Right atrium auricular region (tissue), 2 donors: ENCODE measurements around the gene BTLA. TPM values are rescaled to one million over a fixed set of nuclear protein-coding genes. Genes with fewer than 3 reads are reported as not detected.
"Not testable (repeated sequence)": the region's sequence is repeated elsewhere in the genome, so short reads cannot be mapped to it uniquely, and the experiment has no call there.

Source experiments
- DNase-seq: peaks from one replicate; pipeline ENCODE4 v3.0.0-alpha.2; 2019; ENCODE audit warnings: low spot score
- H3K27ac ChIP-seq, 2 donors: fragments of 200-600 bp; sonication (generic); 1 replicate in 1 of 2; 2 replicates in 1 of 2; pipeline ENCODE4 v1.5.1; 2016 to 2019
- H3K27me3 ChIP-seq, 2 donors: fragments of 200-600 bp; sonication (generic); one replicate each; pipeline versions ENCODE4 v1.5.1 to v1.6.0; 2017 to 2019
- H3K36me3 ChIP-seq: fragments of 200-600 bp; sonication (generic); one replicate; pipeline ENCODE4 v1.5.1; 2016
- H3K4me1 ChIP-seq, 2 donors: fragments of 200-600 bp; sonication (generic); one replicate each; pipeline versions ENCODE4 v1.5.1 to v1.6.0; 2017 to 2019
- H3K4me3 ChIP-seq, 2 donors: fragments of 200-600 bp; sonication (generic); 1 replicate in 1 of 2; 2 replicates in 1 of 2; pipeline ENCODE4 v1.5.1; 2017 to 2019; ENCODE audit warnings: mild to moderate bottlenecking in 1 of 2, moderate library complexity in 1 of 2
- H3K9me3 ChIP-seq, 2 donors: fragments of 200-600 bp; sonication (generic); one replicate each; pipeline ENCODE4 v1.5.1; 2019
- total RNA-seq, 2 donors: library from RNA; depleted of rRNA; stranded (reverse); fragments of >200 nt; gene quantifications; one replicate each; pipeline ENCODE4 v1.1.0, GENCODE V29; 2016
- TF ChIP-seq, protein P1 (sequence below), 2 donors: fragments of 200-600 bp; sonication (generic); IDR thresholded peaks; one replicate each; pipeline ENCODE4 v1.5.1; 2019; ENCODE audit warnings: antibody characterized with exemption in 2 of 2

The BTLA gene
- total RNA-seq, 2 donors from 2014 or later = not detected

DNA sequence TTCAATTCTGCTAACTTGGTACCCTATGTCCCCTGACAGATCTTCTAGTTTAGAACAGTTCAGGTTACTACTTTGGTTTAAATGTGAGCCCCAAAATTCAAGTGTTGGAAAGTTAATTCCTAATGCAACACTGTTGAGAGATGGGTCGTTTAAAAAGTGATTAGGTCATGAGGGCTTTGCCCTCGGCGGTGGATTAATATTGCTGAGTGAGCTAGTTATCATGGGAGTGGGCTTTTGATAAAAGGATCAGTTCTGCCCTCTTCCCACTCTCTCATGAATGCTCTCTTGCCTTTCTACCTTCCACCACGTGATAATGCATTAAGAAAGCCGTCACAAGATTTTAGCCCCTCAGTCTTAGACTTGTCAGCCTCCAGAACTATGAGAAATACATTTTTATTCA lies 72.1 kb downstream of the BTLA start:
- no peak for DNase-seq
- H3K9me3 ChIP-seq = no peaks in the 10 kb centered on the region
- no peaks in the 10 kb centered on the region for H3K36me3 ChIP-seq
- H3K27me3 ChIP-seq = no peaks in the 10 kb centered on the region
- no peak overlapping the region for H3K27ac ChIP-seq
- no peaks in the 10 kb centered on the region for H3K4me1 ChIP-seq
- TF ChIP-seq, protein P1, sequence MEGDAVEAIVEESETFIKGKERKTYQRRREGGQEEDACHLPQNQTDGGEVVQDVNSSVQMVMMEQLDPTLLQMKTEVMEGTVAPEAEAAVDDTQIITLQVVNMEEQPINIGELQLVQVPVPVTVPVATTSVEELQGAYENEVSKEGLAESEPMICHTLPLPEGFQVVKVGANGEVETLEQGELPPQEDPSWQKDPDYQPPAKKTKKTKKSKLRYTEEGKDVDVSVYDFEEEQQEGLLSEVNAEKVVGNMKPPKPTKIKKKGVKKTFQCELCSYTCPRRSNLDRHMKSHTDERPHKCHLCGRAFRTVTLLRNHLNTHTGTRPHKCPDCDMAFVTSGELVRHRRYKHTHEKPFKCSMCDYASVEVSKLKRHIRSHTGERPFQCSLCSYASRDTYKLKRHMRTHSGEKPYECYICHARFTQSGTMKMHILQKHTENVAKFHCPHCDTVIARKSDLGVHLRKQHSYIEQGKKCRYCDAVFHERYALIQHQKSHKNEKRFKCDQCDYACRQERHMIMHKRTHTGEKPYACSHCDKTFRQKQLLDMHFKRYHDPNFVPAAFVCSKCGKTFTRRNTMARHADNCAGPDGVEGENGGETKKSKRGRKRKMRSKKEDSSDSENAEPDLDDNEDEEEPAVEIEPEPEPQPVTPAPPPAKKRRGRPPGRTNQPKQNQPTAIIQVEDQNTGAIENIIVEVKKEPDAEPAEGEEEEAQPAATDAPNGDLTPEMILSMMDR (IDR thresholded peaks at IDR 0.05) = no peak
- H3K4me3 ChIP-seq = no peak overlapping the region

DNA sequence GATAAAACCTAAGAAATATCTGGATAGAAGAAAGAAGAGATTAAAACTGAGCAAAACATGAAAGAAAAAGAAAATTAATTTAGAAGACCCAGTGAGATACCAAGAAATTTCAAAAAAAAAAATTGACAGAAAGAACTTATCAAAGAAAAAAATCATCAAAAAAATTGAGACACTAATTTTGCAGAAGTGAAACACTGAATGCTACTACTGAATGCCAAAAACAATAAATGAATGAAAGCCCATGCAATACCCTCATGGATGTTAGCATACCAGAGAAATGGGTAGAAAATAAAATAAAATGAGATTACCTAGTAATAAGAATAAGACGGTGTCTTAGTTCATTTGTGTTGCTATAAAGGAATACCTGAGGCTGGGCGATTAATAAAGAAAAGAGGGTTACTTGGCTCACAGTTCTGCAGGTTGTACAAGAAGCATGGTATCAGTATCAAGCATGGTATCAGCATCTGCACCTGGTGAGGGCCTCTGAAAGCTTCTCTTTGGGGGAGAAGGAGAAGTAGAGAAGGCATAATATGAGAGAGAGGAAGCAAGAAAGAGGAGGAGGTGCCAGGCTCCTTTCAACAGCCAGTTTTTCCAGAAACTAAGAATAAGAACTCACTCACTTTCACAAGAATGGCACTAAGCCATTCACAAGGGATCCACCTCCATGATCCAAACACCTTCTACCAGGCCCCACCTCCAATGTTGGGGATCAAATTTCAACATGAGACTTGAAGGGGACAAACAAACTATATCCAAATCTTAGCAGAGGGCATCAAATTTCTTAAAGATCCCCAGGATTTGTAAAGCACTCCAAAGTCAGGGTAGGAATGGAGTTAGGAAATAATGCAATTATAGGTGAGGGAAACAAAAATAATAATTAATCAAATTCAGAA lies 73.2 kb downstream of the BTLA start:
- no peak overlapping the region for H3K27ac ChIP-seq
- no peak overlapping the region for H3K4me3 ChIP-seq
- TF ChIP-seq, protein P1 (IDR thresholded peaks at IDR 0.05) = no peak
- H3K9me3 ChIP-seq = no peaks in the 10 kb centered on the region
- DNase-seq = no peak
- no peaks in the 10 kb centered on the region for H3K27me3 ChIP-seq
- no peaks in the 10 kb centered on the region for H3K36me3 ChIP-seq
- no peaks in the 10 kb centered on the region for H3K4me1 ChIP-seq

DNA sequence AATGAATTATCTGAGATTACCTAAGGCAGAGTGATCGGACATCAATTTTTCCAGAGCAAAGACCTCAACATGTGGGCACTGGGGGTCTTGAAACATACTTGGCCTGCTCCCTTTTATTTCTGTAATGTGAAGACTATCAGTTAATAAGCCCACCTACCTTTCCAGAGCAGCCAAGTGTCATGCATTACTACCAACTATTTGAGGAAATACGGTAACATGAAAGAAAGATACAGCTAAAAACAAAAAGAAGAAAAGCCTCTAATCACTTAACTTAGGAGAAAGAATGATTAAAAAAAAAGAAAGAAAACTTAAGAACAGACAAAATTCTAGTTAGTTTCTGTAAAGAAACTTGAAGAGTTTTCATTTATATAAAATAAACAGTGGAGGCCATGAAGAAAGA lies 73.9 kb downstream of the BTLA start:
- DNase-seq = no peak
- H3K27ac ChIP-seq = no peak overlapping the region
- H3K27me3 ChIP-seq = no peaks in the 10 kb centered on the region
- H3K4me1 ChIP-seq = no peaks in the 10 kb centered on the region
- no peak overlapping the region for H3K4me3 ChIP-seq
- H3K9me3 ChIP-seq = no peaks in the 10 kb centered on the region
- no peaks in the 10 kb centered on the region for H3K36me3 ChIP-seq
- TF ChIP-seq, protein P1 (IDR thresholded peaks at IDR 0.05) = no peak

DNA sequence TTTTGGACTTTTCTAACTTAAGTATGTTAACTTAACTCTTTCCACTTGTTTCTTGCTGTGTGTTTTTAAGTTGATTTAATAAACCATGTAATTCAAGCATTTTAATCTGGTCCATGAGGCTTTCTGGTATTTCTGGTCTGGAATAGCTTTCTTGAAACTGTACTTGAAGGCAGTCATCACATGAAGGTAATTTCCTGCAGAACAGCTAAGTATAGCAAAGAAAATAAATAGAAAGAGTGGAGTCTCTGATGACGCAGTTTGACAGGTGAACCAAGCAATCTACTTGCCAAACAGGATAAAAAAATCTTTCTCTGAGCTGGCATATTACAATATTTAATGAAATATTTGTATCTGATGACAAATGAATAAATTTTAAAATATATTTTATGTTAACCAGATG lies 74.9 kb downstream of the BTLA start:
- no peaks in the 10 kb centered on the region for H3K9me3 ChIP-seq
- H3K27ac ChIP-seq = no peak overlapping the region
- TF ChIP-seq, protein P1 (IDR thresholded peaks at IDR 0.05) = no peak
- no peaks in the 10 kb centered on the region for H3K36me3 ChIP-seq
- no peak overlapping the region for H3K4me3 ChIP-seq
- DNase-seq = no peak
- H3K27me3 ChIP-seq = no peaks in the 10 kb centered on the region
- H3K4me1 ChIP-seq = no peaks in the 10 kb centered on the region

DNA sequence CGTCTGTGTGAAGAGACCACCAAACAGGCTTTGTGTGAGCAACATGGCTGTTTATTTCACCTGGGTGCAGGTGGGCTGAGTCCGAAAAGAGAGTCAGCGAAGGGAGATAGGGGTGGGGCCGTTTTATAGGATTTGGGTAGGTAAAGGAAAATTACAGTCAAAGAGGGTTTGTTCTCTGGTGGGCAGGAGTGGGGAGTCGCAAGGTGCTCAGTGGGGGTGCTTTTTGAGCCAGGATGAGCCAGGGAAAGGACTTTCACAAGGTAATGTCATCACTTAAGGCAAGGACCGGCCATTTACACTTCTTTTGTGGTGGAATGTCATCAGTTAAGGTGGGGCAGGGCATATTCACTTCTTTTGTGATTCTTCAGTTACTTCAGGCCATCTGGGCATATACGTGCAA lies 76.4 kb downstream of the BTLA start:
- H3K4me1 ChIP-seq, H3K4me3 ChIP-seq, H3K27me3 ChIP-seq, DNase-seq, H3K9me3 ChIP-seq, H3K36me3 ChIP-seq, H3K27ac ChIP-seq: not testable (repeated sequence)

DNA sequence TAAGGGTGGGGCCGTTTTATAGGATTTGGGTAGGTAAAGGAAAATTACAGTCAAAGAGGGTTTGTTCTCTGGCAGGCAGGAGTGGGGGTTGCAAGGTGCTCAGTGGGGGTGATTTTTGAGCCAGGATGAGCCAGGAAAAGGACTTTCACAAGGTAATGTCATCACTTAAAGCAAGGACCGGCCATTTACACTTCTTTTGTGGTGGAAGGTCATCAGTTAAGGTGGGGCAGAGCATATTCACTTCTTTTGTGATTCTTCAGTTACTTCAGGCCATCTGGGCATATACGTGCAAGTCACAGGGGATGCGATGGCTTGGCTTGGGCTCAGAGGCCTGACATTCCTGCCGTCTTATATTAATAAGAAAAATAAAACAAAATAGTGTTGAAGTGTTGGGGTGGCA lies 80.7 kb downstream of the BTLA start:
- not testable (repeated sequence) for H3K27me3 ChIP-seq, H3K36me3 ChIP-seq, H3K4me3 ChIP-seq, H3K27ac ChIP-seq, H3K4me1 ChIP-seq, H3K9me3 ChIP-seq, DNase-seq
